Stimulated activated CD4-positive, alpha-beta T cell treated with anti-CD3 and anti-CD28 coated beads, Interleukin-1b, Interleukin-23, amount 100 ng/mL, for 4 hours (primary cell): ENCODE measurements around the gene YIPF2.
"Not testable (repeated sequence)": the region's sequence is repeated elsewhere in the genome, so short reads cannot be mapped to it uniquely, and the experiment has no call there.

Source experiments
- DNase-seq, 2 donors: peaks; one replicate each; pipeline ENCODE4 v3.0.0-alpha.2; 2020; ENCODE audit warnings: low read depth in 2 of 2

The YIPF2 gene

DNA sequence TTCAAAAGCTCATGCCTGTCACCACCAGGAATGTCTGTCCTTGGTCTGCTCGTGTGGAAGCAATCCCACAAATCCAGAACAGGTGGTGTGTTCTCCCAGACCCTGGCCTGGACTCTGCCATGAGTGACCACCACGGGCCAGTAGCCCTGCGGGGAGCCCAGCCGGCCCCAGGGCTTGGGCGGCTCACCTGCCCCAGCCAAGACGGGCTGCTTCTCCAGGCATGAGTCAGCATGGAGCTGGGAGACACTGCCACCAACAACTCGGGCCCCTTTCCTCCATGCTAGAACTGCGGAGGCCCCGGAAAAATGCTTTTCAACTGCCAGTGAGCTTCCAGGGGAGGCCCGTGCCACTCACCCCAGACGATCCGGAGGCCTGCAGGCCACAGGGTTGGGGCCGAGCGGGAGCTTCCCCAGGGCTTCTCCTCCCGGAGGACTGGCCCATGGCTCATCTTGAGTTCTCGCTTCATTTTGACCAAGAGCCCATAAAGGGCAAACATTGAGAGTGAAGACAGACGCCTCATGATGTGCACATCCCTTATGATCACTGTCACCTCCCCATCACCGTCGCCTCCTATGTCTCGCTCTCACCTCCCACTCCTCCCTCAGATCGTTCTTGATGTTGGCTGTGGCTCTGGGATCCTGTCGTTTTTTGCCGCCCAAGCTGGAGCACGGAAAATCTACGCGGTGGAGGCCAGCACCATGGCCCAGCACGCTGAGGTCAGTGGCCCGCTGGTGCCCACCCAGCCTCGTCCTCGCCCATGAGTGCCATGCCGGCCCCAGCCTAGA is 16.7 kb downstream of the YIPF2 start:
- no peak for DNase-seq

DNA sequence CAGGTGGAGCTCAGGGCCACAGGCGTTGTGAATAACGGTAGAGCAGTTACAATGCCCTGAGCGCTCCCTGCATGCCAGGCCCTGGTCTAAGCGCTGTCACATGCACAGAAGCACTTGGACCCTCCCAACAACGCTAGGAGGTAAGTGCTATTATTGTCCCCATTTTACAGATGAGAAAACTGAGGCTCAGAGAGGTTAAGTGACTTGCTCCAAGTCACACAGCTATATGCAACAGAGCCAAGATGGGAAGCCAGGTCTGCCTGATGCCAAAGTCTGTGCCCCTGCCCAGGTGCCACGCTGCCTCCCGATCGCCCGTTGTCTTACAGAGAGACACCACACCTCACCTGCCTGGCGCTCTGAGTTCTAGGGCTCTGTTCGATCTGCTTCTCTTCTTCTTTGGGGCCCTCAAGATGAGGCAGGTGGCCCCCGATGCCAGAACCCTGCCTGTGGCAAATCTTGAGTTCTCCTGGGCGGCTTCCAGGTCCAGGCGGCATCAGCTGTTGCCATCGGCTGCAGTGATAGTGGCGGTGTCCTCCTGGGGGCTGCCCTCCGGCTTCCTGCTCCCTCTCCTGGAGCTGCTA is 20.0 kb downstream of the YIPF2 start:
- no peak for DNase-seq

DNA sequence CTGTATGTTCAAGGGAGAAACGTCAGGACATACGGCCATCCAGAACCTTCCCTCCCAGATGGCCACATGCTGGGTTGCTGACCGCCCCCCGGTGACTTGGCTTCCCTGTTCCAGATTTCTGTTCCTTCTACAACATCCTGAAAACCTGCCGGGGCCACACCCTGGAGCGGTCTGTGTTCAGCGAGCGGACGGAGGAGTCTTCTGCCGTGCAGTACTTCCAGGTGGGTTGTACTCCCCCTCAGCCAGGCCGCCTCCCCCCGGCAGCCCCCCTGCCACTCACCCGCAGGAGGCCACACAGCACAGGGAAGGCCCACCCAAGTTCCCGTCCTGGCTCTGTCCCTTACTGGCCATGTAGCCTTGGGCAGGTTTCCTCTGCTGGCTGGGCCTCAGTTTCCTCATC is 20.5 kb downstream of the YIPF2 start:
- no peak for DNase-seq

DNA sequence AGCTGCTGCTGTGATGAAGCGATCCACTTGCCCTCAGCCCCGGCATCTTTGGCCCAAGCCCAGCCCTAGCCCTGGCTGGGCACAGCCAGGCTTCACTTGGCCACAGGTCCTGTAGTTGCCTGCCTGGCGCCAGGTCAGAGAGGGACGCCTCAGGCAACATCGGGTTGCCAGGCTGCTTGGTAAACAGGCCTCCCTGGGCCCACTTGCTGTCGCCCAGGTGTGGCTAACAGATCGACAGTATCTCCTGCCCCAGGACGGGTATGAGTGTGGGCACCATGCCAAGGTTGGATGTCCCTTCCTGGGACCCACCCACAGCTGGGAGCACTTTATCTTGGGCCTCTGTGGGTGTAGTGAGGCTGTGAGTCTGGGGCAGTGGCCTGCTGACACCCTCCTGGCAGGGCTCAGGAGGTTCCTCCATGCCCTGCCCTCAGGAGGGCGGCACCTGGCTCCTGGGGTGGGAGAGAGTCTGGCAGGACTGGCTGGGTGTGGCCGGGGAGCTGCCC is 29.2 kb downstream of the YIPF2 start:
- DNase-seq = no peak

DNA sequence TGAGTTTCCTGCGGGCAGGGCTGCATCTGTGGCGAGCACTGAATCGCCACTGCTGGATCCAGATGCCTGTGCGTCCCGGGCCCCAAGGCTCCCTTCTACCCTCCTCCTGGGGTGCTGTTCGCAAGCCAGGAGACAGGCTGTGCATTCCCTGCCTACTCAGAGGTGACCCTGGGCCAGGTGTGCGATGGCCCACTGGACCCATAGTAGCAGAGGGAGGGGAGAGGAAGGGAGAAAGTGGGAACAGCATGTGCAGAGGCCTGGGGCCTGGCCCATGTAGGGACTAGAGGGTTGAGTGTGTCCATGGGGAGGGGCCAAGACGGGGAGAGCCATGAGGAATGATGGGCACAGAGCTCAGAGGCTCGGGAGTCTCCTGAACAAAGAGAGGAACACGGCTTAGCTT is 29.8 kb downstream of the YIPF2 start:
- no peak for DNase-seq

DNA sequence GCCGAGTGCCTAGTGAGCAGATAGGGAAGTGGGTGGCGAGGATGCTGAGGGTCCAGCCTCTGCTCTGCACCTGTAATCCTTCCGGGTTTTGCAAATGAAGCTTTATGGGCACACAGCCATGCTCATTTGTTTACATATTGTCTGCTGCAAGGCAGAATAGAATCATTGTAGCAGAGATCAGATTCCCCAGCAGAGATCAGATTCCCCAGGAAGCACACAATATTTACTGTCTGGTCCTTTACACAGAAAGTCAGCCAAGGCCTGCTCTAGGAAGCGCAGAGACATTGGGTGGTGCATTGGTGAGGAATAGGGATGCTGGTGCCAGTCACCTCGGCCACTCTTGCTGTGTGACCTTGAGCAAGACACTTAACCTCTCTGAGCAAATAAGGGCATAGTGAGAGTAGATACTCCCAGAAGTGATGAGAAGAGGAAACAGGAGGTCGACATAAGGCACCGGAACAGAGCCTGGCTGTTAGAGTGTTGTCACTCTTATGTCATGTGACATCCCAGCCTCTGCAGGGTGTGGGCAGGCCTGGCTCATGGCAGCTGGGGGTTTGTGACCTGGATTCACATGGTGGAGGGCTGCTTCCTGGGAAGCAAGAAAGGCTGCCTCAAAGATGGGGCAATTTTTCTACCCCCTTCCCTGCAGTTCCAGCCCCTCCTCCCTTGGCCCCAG is 31.4 kb downstream of the YIPF2 start:
- DNase-seq = no peak

DNA sequence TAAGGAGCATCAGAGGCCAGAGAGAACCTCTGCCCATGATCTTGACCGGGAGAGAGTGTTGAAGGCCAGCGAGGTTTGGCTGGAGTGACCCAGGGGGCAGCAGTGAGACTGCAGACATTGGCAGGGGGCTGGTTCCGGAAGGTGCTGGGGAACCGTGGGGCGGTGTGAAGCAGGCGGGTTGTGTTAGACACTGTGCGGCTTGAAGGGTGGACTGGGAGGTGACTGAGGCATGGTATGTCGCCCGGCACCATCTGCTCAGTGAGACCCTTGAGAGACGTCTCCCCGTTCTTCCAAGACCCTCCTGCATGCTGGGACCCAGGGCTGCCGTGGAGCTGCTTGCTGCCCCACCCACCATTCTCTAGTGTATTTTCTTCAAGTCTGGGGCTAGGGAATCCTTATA is 32.5 kb downstream of the YIPF2 start:
- no peak for DNase-seq

DNA sequence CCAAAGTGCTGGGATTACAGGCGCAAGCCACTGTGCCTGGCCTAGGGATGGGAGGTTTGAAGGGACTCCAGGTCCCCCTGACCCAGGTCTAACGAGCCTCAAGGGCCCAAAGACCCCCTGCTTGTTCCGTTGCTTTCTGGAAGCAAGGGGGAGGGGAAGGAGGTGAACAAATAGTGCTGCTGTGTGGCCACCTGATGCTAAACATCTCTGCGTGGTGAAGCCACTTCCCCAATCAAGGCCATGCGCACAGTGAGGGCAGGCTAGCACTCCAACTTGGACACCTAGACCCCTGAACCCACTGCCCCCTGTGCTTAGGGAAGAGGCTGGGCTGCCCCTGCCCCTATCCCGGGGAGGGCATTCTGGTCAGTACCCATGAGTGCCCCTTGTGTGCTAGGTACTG is 33.1 kb downstream of the YIPF2 start:
- no peak for DNase-seq

DNA sequence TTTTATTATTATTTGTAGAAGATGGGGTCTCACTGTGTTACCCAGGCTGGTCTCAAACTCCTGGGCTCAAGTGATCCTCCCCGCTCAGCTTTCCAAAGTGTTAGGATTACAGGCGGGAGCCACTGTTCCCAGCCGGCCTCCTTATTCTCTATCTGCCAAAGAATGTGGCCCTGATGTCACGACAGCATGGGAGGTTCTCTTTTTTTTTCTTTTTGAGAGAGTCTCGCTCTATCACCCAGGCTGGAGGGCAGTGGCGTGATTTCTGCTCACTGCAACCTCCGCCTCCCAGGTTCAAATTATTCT is 33.6 kb downstream of the YIPF2 start:
- DNase-seq = no peak

DNA sequence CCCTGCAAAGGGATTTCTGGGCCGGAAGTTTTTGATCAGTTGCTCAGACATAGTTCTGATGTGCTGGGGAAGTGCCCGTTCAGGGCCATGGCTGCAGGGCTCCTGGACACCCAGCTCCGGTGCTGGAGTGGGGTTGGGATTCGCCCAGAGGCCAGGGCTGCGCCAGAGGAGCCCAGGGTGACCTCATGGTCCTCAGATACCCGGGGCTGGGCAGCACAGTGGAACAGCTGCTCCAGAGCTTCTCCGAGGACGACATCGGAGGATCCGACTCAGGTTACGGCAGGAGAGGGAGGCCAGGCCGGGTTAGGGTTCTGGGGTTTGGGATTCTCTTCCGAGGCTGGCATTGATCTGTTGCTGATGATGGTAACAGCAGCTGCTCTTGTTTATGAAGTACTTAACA is 36.2 kb downstream of the YIPF2 start:
- no peak for DNase-seq

DNA sequence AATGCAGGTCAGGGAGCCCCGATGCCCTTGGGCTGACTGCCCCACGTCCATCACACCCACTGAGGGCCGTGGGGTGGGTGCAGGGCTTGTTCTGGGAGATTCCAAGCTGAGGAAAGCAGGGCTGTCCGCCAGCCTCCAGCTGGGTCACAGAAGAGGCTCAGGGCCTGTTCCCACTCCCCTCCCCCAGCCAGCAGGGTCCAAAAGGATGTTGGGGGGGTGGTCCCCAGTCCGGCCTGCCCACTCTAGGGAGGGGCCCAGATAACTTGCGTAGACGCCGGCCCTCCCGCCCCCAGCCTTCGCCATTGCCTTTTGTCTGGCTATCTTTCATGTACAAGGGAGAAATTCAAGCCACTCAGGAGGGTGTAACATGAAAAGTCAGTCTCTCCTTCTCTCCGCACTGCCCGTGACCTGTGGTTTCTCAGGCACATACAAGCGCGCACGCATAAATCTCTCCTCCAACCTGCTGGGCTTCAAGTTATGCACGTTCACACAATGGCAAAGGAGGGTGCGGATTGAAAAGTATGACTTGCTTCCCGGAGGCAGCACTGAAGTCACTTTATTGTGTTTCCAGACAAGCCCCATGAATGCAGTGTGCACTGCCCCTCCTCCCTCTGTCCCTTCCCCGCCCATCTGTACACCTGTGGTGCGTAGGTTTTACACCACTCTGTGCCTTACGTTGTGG is 36.9 kb downstream of the YIPF2 start:
- no peak for DNase-seq

DNA sequence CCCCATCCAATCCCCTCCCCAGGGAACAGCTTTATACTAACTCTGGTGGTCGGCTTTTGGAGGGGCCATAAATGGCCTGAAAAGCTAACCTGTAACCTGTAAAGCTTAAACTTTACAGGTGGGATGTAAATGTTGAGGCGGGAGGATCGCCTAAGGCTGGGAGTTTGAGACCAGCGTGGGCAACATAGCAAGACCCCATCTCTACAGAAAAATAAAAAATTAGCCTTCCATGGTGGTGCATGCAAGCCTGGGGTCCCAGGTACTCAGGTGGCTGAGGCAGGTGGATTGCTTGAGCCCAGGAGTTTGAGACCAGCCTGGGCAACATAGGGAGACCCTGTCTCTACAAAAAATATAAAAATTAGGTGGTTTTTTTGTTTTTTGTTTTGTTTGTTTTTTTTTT is 38.6 kb downstream of the YIPF2 start:
- DNase-seq = no peak

DNA sequence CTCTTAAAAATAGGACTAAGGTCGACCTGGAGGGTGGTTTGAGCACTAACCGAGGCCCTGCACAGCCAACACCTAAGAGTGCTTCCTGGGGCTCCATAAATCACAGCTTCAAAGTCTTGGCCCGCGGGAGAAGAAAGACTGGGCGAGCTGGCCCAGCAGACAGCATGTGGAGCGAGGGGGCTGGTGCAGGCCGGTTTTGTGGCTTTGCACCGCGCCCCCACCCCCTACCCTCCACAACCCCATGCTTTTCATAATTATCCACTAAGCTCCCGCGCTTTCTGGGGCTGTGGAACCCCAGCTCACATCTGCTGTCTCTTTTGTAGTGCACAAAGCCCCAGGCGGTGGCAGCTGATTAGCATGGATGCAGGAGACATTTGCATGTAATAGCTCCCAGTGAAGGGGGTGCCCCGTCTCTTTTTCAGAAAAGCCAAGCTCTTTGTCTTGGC is 40.0 kb downstream of the YIPF2 start:
- DNase-seq = no peak

DNA sequence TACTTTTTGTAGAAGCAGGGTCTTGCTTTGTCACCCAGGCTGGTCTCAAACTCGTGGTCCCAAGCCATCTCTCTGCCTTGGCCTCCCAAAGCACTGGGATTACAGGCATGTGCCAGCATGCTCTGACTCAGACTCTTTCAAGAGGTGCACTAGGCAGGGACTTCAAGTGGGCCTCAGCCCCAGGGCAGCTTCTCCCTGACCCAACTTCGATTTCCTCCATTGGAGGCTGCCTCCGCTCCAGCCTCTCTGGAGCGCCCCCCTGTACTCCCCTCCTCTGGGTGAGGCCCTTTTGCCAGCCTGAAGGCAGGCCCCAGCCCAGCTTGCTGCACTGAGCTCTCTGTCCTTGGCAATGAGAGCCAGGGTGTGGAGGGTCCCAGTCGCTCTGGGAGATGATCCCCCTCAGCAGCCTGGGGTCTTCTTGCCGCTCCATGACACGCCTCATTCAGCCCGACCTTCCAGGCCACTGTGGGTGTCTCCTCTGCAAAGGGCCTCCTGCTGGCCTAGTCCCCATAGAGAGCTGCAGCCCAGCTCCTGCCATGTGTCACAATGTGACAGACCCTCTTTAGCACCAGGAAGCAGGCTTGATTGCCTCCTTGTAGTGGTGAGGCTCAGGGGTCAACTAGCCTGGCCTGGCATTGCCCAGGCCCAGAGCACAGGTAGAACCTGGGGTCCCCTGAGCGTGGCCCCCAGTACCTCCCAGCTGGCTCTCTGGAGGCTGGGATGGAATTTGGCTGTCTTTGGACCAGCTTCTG is 40.6 kb downstream of the YIPF2 start:
- no peak for DNase-seq

DNA sequence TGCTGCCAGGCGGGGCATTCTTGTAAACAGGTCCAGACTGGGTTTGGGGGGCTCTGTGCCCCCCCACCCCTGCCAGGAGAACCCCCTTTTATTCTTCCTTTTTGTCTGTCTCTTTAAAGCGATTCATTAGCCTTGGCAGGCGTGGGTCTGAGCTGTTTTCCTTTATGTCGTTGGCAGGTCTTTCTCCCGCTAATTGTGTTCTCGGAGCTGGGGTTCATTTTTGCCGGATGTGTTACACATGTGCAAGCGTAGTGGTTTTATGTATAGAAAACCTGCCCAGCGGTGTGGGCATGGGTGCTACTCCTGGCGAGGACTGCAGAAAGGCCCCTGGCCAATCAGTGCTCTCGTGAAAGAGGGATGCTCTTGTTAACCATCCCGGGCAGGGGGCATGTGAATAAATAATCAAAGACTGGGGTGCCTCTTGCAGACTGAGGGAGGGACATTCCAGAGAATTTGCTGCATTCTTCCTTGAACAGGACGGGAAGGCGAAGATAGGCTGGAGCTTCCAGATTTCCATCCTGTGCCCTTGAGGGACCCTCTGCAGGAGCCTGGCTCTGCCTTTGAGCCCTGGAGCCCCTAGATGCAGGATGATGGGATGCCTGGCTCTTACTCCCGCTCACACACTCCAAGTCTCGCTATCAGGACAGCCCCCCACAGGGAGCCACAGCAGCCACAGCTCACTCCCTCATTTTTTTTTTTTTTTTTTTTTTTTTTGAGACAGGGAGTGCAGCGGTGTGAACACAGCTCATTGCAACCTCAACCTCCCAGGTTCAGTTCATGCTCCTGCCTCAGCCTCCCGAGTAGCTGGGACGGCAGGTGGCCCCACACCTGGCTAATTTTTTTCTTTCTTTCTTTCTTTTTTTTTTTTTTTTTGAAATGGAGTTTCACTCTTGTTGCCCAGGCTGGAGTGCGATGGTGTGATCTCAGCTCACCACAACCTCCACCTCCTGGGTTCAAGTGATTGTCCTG is 43.0 kb downstream of the YIPF2 start:
- DNase-seq = no peak

DNA sequence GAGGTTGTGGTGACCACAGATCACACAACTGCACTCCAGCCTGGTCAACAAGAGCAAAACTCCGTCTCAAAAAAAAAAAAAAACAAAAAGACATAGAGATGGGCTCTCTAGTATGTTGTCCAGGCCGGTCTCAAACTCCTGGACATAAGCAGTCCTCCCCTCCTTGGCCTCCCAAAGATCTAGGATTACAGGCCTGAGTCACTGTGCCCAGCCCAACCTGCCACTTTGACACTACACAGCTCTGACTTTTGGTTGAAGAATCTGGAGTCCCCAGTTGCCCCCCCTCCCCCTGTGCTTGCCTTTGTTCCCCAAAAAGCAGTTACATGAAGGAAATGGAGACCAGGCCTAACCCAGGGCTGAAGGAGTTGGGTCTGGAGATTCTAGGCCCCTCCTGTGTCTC is 44.2 kb downstream of the YIPF2 start:
- no peak for DNase-seq

DNA sequence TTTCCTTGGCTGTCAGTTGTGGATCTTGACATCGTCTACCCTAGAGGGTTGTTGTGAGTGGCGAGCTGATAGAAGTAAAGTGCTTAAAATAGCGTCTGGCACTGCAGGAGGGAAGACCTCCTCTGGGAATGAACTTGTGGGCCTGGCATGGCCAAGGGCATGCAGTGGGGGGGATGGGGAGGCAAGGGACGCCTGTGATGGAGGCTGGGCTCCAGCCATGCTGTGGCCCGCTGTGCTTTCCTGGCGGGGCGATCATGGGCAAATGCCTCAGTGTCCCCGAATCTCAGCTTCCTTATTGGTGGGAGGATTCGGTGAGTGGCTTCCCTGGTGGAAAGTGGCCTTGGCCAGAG is 46.4 kb downstream of the YIPF2 start:
- DNase-seq = no peak

DNA sequence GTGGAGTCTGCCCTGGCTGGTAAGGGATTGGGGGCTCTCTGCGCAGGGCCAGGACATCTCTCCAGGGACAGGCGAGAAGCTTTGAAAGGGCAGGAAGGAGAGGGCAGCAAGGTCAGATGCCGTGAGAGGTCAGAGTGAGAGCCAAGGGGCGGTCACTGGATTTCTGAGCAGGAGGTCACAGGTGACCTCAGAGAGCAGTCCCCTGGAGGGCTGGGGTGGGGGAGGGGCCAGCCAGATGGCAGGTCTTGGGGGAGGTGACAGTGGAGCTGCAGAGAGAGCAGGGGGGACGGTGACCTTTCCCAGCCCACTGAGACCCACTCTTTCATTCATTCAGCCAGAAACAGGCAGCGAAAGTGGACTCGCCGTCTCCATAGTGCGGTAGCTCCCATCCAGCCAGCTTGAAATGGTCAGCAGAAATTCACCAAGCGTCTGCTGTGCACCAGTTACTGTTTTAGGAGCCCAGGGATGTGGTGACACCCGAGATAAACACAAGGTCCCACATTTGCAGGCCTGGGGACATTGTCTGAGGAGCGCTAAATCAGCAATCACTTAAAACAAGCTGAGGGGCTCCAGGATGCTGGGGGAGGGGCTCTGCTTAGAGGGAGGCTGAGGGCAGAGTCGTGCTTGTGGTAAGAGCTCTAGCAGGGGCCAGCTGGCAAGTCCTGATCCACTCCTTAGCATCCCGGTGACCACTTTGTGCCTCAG is 46.9 kb downstream of the YIPF2 start:
- no peak for DNase-seq

DNA sequence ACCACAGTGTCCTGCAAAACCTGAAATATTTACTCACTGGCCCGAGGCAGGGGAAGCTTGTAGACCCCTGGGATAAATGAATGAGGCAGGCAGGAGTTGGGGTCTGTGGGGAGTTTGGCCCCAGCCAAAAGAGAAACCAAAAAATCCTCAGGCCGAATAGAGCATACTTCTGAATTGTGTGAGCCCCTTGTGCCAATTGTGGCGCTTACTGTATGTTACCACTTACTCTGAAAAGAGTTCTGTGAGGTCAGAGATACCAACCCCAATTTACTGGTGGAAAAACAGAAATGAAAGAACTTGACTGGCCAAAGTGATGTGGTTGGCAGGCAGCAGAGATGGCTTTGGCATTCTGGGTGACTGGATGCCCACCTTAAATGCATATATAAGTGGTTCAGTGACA is 50.2 kb downstream of the YIPF2 start:
- no peak for DNase-seq

DNA sequence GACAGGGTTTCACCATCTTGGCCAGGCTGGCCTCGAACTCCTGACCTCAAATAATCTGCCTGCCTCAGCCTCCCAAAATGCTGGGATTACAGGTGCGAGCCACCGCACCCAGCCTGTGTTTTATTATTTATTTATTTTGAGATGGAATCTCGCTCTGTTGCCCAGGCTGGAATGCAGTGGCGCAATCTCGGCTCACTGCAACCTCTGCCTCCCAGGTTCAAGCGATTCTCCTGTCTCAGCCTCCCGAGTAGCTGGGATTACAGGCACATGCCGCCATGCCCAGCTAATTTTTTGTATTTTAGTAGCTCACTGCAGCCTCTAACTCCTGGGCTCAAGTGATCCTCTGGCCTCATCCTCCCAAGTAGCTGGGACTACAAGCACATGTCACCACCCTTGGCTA is 50.8 kb downstream of the YIPF2 start:
- not testable (repeated sequence) for DNase-seq
